B cell (primary cell): Measurements from ENCODE around the gene OR2T10. TPM values are rescaled to one million over a fixed set of nuclear protein-coding genes. Genes with fewer than 3 reads are reported as not detected.

Experiments used
- ATAC-seq: fragments of 200-7000 bp; cut with Tn5 transposase; one replicate; pipeline ENCODE4 v1.10.0; 2021; ENCODE audit warnings: low read depth, mild to moderate bottlenecking, moderate number of reproducible peaks, moderate library complexity
- CTCF ChIA-PET: fragments of 350-600 bp; sonication (Branson Sonifier 250); formaldehyde crosslinking; loops from one replicate; lab custom pipeline; 2021; ENCODE audit warnings: antibody characterized with exemption, inconsistent platforms; lab: Charles Lee
- POLR2A ChIA-PET: fragments of 350-600 bp; sonication (Branson Sonifier 250); formaldehyde crosslinking; loops from one replicate; lab custom pipeline; 2021; ENCODE audit warnings: antibody characterized with exemption; lab: Charles Lee
- DNase-seq: peaks from one replicate; pipeline ENCODE4 v3.0.0; 2013
- H2AFZ ChIP-seq: 2 replicates; pipeline ENCODE4 v1.6.1; 2012; ENCODE audit warnings: mild to moderate bottlenecking, low read depth, low read length; ENCODE audit not compliant: insufficient read depth, poor library complexity, severe bottlenecking
- H3K27ac ChIP-seq, 2 donors: 1 replicate in 1 of 2; 2 replicates in 1 of 2; pipeline ENCODE4 v1.5.1; 2012 to 2013; ENCODE audit warnings: low read length in 2 of 2, mild to moderate bottlenecking in 2 of 2, moderate library complexity in 1 of 2
- H3K27me3 ChIP-seq, 4 experiments: fragments of 200-600 bp in 1 of 4; sonication (generic) in 1 of 4; replicated peaks in 1 of 4; 1 replicate in 2 of 4; 2 replicates in 2 of 4; pipeline versions ENCODE4 v1.6.1 to v1.7.0; 2013 to 2016; ENCODE audit warnings: low read length in 3 of 4, mild to moderate bottlenecking in 2 of 4, mixed read lengths in 1 of 4, moderate library complexity in 1 of 4; ENCODE audit not compliant: insufficient read depth in 4 of 4, control insufficient read depth in 3 of 4; ENCODE audit errors: control extremely low read depth in 1 of 4
- H3K36me3 ChIP-seq, 2 experiments: replicated peaks in 1 of 2; 1 replicate in 1 of 2; 2 replicates in 1 of 2; pipeline versions ENCODE4 v1.6.1 to v1.7.1; 2013; ENCODE audit warnings: low read length in 1 of 2; ENCODE audit not compliant: insufficient read depth in 2 of 2, control insufficient read depth in 1 of 2; ENCODE audit errors: control extremely low read depth in 1 of 2, extremely low read depth in 1 of 2
- H3K4me1 ChIP-seq, 2 donors: fragments of 200-600 bp in 1 of 2; sonication (generic) in 1 of 2; 1 replicate in 1 of 2; 2 replicates in 1 of 2; pipeline versions ENCODE4 v1.5.1 to v1.6.1; 2013 to 2017; ENCODE audit warnings: low read length in 2 of 2; ENCODE audit not compliant: control insufficient read depth in 2 of 2, insufficient read depth in 2 of 2
- H3K4me2 ChIP-seq: replicated peaks from 2 replicates; pipeline ENCODE3; 2012; ENCODE audit warnings: mild to moderate bottlenecking, low read depth, low read length; ENCODE audit not compliant: poor library complexity, severe bottlenecking
- H3K4me3 ChIP-seq, 5 experiments: fragments of 200-600 bp in 1 of 5; sonication (generic) in 1 of 5; 1 replicate in 3 of 5; 2 replicates in 2 of 5; pipeline versions ENCODE4 v1.5.1 to v1.7.0; 2011 to 2016; ENCODE audit warnings: low read length in 4 of 5, mild to moderate bottlenecking in 4 of 5, low read depth in 2 of 5, control low read depth in 1 of 5, moderate library complexity in 1 of 5; ENCODE audit not compliant: insufficient read depth in 1 of 5; ENCODE audit errors: control extremely low read depth in 1 of 5, extremely low read depth in 1 of 5
- H3K79me2 ChIP-seq: fragments of 200-600 bp; sonication (generic); one replicate; pipeline ENCODE4 v1.6.0; 2016; ENCODE audit warnings: low read length; ENCODE audit not compliant: control insufficient read depth, insufficient read depth
- H3K9ac ChIP-seq: fragments of 200-600 bp; sonication (generic); 2 replicates; pipeline ENCODE4 v1.6.1; 2017; ENCODE audit warnings: mild to moderate bottlenecking, low read length, moderate library complexity
- H3K9me3 ChIP-seq, 3 donors: one replicate each; pipeline versions ENCODE4 v1.6.1 to v1.7.1; 2013; ENCODE audit warnings: low read length in 2 of 3; ENCODE audit not compliant: control insufficient read depth in 2 of 3, insufficient read depth in 1 of 3; ENCODE audit errors: control extremely low read depth in 1 of 3
- H4K20me1 ChIP-seq: 2 replicates; pipeline ENCODE4 v1.6.0; 2012; ENCODE audit warnings: mild to moderate bottlenecking, low read length; ENCODE audit not compliant: insufficient read depth, control insufficient read depth, poor library complexity, severe bottlenecking
- H3K27ac Mint-ChIP-seq: one replicate; pipeline ENCODE4 v1.8.0; 2021; ENCODE audit warnings: mixed read lengths
- H3K27me3 Mint-ChIP-seq: one replicate; pipeline ENCODE4 v1.8.0; 2021; ENCODE audit warnings: mixed read lengths
- H3K4me1 Mint-ChIP-seq: one replicate; pipeline ENCODE4 v1.8.0; 2021; ENCODE audit warnings: mixed read lengths
- H3K4me3 Mint-ChIP-seq: one replicate; pipeline ENCODE4 v1.8.0; 2021; ENCODE audit warnings: mixed read lengths
- H3K9me3 Mint-ChIP-seq: one replicate; pipeline ENCODE4 v1.8.0; 2022; ENCODE audit warnings: mixed read lengths; ENCODE audit not compliant: insufficient read depth
- CTCF ChIP-seq: fragments of 200-600 bp; IDR thresholded peaks from one replicate; pipeline ENCODE4 v1.8.0; 2022; ENCODE audit warnings: antibody characterized with exemption, mild to moderate bottlenecking
- EZH2 ChIP-seq: IDR thresholded peaks from 2 replicates; pipeline ENCODE4 v1.6.1; 2012; ENCODE audit warnings: borderline replicate concordance, low read depth, mild to moderate bottlenecking, moderate library complexity, low read length; ENCODE audit not compliant: insufficient read depth, poor library complexity, severe bottlenecking
- WGBS: methylation state at CpG from one replicate; pipeline ENCODE4 v1.1.5; 2013; ENCODE audit warnings: missing lambda C conversion rate; ENCODE audit not compliant: insufficient coverage; 5-methylcytosine and 5-hydroxymethylcytosine counted together
- intact Hi-C: fragments of 100-400 bp; cut with micrococcal nuclease; formaldehyde crosslinking; loops from one replicate; pipeline ENCODE4 v1.10.0; 2022
- polyA plus RNA-seq: library from polyadenylated mRNA; depleted of rRNA; stranded (reverse); fragments of >200 nt; gene quantifications from 2 replicates; pipeline ENCODE4 v1.2.3, GENCODE V29; 2012
- total RNA-seq, 2 donors: library from RNA; stranded (reverse); fragments of 120-200 nt in 1 of 2; gene quantifications; 1 replicate in 1 of 2; 2 replicates in 1 of 2; pipeline versions ENCODE4 v1.2.3 to v1.2.4, GENCODE V29; 2013 to 2022

The OR2T10 gene
- total and polyA plus RNA-seq, 2 donors (not counting 1 experiment from before 2014, with no cell fraction given), result 0.27 to 2.5 TPM

- no peaks in the 10 kb centered on the region for H3K9me3 Mint-ChIP-seq
- Histone ChIP-seq H3K79me2 (peaks cover 4% of the 10 kb centered on the region), H3K27ac (no peak overlapping the region), H3K36me3 (no peaks in the 10 kb centered on the region), H3K4me2 (no peak overlapping the region), H4K20me1 (no peaks in the 10 kb centered on the region), H3K27me3 (no peaks in the 10 kb centered on the region), H3K4me3 (no peak overlapping the region), H2AFZ (no peak overlapping the region), H3K4me1 (peaks cover 6 to 7% of the 10 kb centered on the region in 2 donors), H3K9ac (no peak overlapping the region), H3K9me3 (no peaks in the 10 kb centered on the region)
- peak; percentile 80 for TF ChIP-seq CTCF
- no peak for TF ChIP-seq EZH2
- no CpG with 5 or more reads among the region's 3 CpGs for WGBS
- ATAC-seq, result no peak
- H3K27me3 Mint-ChIP-seq, result no peaks in the 10 kb centered on the region
- H3K27ac Mint-ChIP-seq, result no peak overlapping the region
- intact Hi-C loops, result loop anchor here (10.0 kb wide), 1 partner anchor 374 kb away; no protein-coding TSS in a partner anchor
- POLR2A ChIA-PET, result no interaction called here
- CTCF ChIA-PET, result interaction anchor here (0.8 to 15.1 kb wide), 10 partner anchors 9 to 305 kb away, joined by 3 to 315 read pairs (median 4); no protein-coding TSS in a partner anchor
- H3K4me3 Mint-ChIP-seq, result no peak overlapping the region
- DNase-seq, result peak; percentile 56
- H3K4me1 Mint-ChIP-seq, result peaks cover 11% of the 10 kb centered on the region
Observed at GRCh38 chr1:248618878-248619277, 21.4 kb upstream of the OR2T10 start.

DNA sequence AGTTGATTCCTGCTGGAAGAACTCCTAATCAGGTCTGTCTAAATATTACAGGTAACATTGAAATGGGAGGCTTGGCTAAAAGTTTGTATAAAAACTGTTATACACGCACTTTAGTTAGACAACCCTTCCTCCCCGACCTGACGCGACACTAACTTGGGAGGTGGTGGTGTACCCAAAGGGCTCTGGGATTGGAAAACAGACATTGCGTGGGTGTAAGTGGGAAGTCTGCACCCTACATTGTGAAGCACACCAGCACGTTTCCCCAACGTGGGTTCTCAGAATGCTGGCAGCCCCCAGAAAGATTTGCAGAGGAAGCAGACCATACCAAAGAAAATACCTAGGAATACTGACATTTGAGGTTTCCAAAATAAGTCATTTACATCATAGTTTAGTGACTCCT is 20.6 kb upstream of the OR2T10 start:
- Mint-ChIP-seq H3K27me3 (no peaks in the 10 kb centered on the region), H3K27ac (no peak overlapping the region), H3K4me1 (peaks cover 10% of the 10 kb centered on the region), H3K4me3 (no peak overlapping the region), H3K9me3 (no peaks in the 10 kb centered on the region)
- TF ChIP-seq EZH2, result no peak
- no peak for TF ChIP-seq CTCF
- H2AFZ ChIP-seq, result no peak overlapping the region
- no peak for ATAC-seq
- intact Hi-C loops, result loop anchor here (10.0 kb wide), 1 partner anchor 373 kb away; no protein-coding TSS in a partner anchor
- H4K20me1 ChIP-seq, result no peaks in the 10 kb centered on the region
- WGBS, result 83% methylated on average over 6 of the region's 7 CpGs
- no peak overlapping the region for H3K9ac ChIP-seq
- ChIA-PET CTCF (interaction anchor here (1.0 to 15.1 kb wide), 5 partner anchors 68 to 214 kb away, joined by 4 to 315 read pairs (median 5); no protein-coding TSS in a partner anchor), POLR2A (no interaction called here)
- H3K79me2 ChIP-seq, result peaks cover 4% of the 10 kb centered on the region
- no peak for DNase-seq
- no peak overlapping the region for H3K4me3 ChIP-seq
- H3K9me3 ChIP-seq, result no peaks in the 10 kb centered on the region
- H3K4me1 ChIP-seq, result peaks cover 6% of the 10 kb centered on the region in 2 donors
- H3K4me2 ChIP-seq, result no peak overlapping the region
- H3K36me3 ChIP-seq, result no peaks in the 10 kb centered on the region
- no peaks in the 10 kb centered on the region for H3K27me3 ChIP-seq
- no peak overlapping the region for H3K27ac ChIP-seq
